ENCODE measurements around the gene PSMA5.

DNA sequence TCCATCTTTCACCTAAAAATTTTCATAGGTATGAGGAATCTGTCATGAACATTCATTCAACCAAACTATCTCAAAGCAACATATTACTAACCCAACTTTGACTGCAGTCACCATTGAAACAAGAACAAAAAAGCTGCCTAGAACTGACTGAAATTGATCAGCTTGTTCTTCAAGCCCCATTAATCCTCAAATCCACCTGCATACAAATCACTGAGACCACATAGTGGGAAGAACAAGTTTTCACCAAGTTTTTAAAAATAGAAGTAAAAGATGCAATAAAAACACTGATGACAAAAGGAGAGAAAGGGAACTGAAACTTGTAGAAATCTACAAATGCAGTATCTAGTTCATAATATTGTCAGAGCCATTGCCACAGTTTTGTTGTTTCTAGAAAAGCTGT, 34.6 kb downstream of the PSMA5 start:
- TF ChIP-seq ZNF274 (IDR thresholded peaks at IDR 0.05; ENCODE audit: low read depth, low read length) (no peak), YY1 (IDR thresholded peaks at IDR 0.05; ENCODE audit: insufficient read depth, insufficient read length) (no peak), SUZ12 (IDR thresholded peaks at IDR 0.05; ENCODE audit: extremely low read depth, insufficient read depth, insufficient read length) (no peak)
